ENCODE measurements around the gene RUBCN.

Gene RUBCN

GRCh38 chr3:197749601-197750395 lies 13.1 kb upstream of the RUBCN start, which contains the start of gene FYTTD1:
Gene FYTTD1, plus strand, starts transcription at chr3:197749883. Its CDS starts 89 bp downstream, at chr3:197749972.
- peak within 1 kb of the TSS; percentile 79 for H3K4me3 ChIP-seq (ENCODE audit: low read depth, low read length)
- POLR2A ChIA-PET, result no interaction called here
- DNase-seq (ENCODE audit: low read depth, low spot score), result no peak
- CTCF ChIA-PET, result interaction anchor here (0.7 to 1.9 kb wide), 6 partner anchors 8 to 193 kb away, joined by 3 to 7 read pairs (median 3); no protein-coding TSS in a partner anchor
- TF ChIP-seq CTCF (IDR thresholded peaks at IDR 0.05; ENCODE audit: insufficient read depth, low read length, missing control alignments), result peak; percentile 61

- ChIA-PET POLR2A (no interaction called here), CTCF (interaction anchor here (1.2 to 1.9 kb wide), 4 partner anchors 11 to 150 kb away, joined by 3 to 7 read pairs (median 4); no protein-coding TSS in a partner anchor)
- no peak for TF ChIP-seq CTCF (IDR thresholded peaks at IDR 0.05; ENCODE audit: insufficient read depth, low read length, missing control alignments)
- H3K4me3 ChIP-seq (ENCODE audit: low read depth, low read length), result peak overlapping the region; percentile 79
- no peak for DNase-seq (ENCODE audit: low read depth, low spot score)
Measured at GRCh38 chr3:197749315-197749600, 12.6 kb upstream of the RUBCN start.

- ChIA-PET CTCF (interaction anchor here (0.8 to 1.9 kb wide), 5 partner anchors 11 to 194 kb away, joined by 3 to 7 read pairs (median 4); no protein-coding TSS in a partner anchor), POLR2A (no interaction called here)
- no peak for DNase-seq (ENCODE audit: low read depth, low spot score)
- no peak for TF ChIP-seq CTCF (IDR thresholded peaks at IDR 0.05; ENCODE audit: insufficient read depth, low read length, missing control alignments)
- H3K4me3 ChIP-seq (ENCODE audit: low read depth, low read length), result peak overlapping the region; percentile 79
Measured at GRCh38 chr3:197748597-197749314, 12.1 kb upstream of the RUBCN start.

- ChIA-PET CTCF (interaction anchor here (1.1 to 1.3 kb wide), 2 partner anchors 11 to 23 kb away, joined by 3 read pairs; no protein-coding TSS in a partner anchor), POLR2A (no interaction called here)
- DNase-seq (ENCODE audit: low read depth, low spot score), result no peak
- TF ChIP-seq CTCF (IDR thresholded peaks at IDR 0.05; ENCODE audit: insufficient read depth, low read length, missing control alignments), result no peak
- no peak overlapping the region for H3K4me3 ChIP-seq (ENCODE audit: low read depth, low read length)
Measured at GRCh38 chr3:197746801-197747237, 10.1 kb upstream of the RUBCN start.

- CTCF ChIA-PET, result interaction anchor here (1.1 to 1.3 kb wide), 2 partner anchors 11 to 22 kb away, joined by 3 read pairs; no protein-coding TSS in a partner anchor
- no peak overlapping the region for H3K4me3 ChIP-seq (ENCODE audit: low read depth, low read length)
- no peak for TF ChIP-seq CTCF (IDR thresholded peaks at IDR 0.05; ENCODE audit: insufficient read depth, low read length, missing control alignments)
- POLR2A ChIA-PET, result no interaction called here
- no peak for DNase-seq (ENCODE audit: low read depth, low spot score)
Measured at GRCh38 chr3:197746209-197746608, 9.5 kb upstream of the RUBCN start.

- TF ChIP-seq CTCF (IDR thresholded peaks at IDR 0.05; ENCODE audit: insufficient read depth, low read length, missing control alignments), result no peak
- ChIA-PET CTCF (no interaction called here), POLR2A (no interaction called here)
Measured at GRCh38 chr3:197742787-197743186, 6.1 kb upstream of the RUBCN start.

More at GRCh38 chr3:197742787-197743186, 6.1 kb upstream of the RUBCN start:
- no peak overlapping the region for H3K4me3 ChIP-seq (ENCODE audit: low read depth, low read length)
- DNase-seq (ENCODE audit: low read depth, low spot score), result no peak
